ELR (cell line): ENCODE measurements around the gene TAB3.
A peak's percentile ranks its signal among the peaks of the same experiment; 100 is the strongest.

Source experiments
- DNase-seq: peaks from one replicate; pipeline ENCODE4 v3.0.0-alpha.2; 2015; ENCODE audit warnings: low read depth

TAB3 gene

GRCh38 chrX:30883138-30883537 is 5.9 kb downstream of the TAB3 start:
- no peak for DNase-seq

- DNase-seq, result no peak
These were observed 7.3 kb downstream of the TAB3 start for GRCh38 chrX:30881797-30882196.

GRCh38 chrX:30881390-30881789 is 7.7 kb downstream of the TAB3 start:
- DNase-seq, result no peak

GRCh38 chrX:30880058-30880457 is 9.0 kb downstream of the TAB3 start:
- no peak for DNase-seq

- no peak for DNase-seq
These were observed 12.7 kb downstream of the TAB3 start for GRCh38 chrX:30876367-30876766.

- peak; percentile 89 for DNase-seq
These were observed 13.1 kb downstream of the TAB3 start for GRCh38 chrX:30875957-30876356.

- peak; percentile 38 for DNase-seq
These were observed 14.2 kb downstream of the TAB3 start for GRCh38 chrX:30874851-30875250.

- no peak for DNase-seq
These were observed 18.5 kb downstream of the TAB3 start for GRCh38 chrX:30870572-30870971.

- no peak for DNase-seq
These were observed 23.4 kb downstream of the TAB3 start for GRCh38 chrX:30865612-30866011.

- peak; percentile 20 for DNase-seq
These were observed 24.0 kb downstream of the TAB3 start for GRCh38 chrX:30865015-30865414.

GRCh38 chrX:30864383-30864785 is 24.7 kb downstream of the TAB3 start:
- no peak for DNase-seq

GRCh38 chrX:30863974-30864373 is 25.1 kb downstream of the TAB3 start:
- DNase-seq, result no peak

- no peak for DNase-seq
These were observed 31.0 kb downstream of the TAB3 start for GRCh38 chrX:30858098-30858497.

- no peak for DNase-seq
These were observed 37.6 kb downstream of the TAB3 start for GRCh38 chrX:30851449-30851848.

- DNase-seq, result no peak
These were observed 53.7 kb downstream of the TAB3 start for GRCh38 chrX:30835373-30835772.

- DNase-seq, result no peak
These were observed 55.2 kb downstream of the TAB3 start for GRCh38 chrX:30833896-30834295.

- no peak for DNase-seq
These were observed 58.0 kb downstream of the TAB3 start for GRCh38 chrX:30831082-30831481.

- no peak for DNase-seq
These were observed 58.6 kb downstream of the TAB3 start for GRCh38 chrX:30830326-30830943.

GRCh38 chrX:30824275-30824674 is 64.8 kb downstream of the TAB3 start:
- DNase-seq, result no peak

GRCh38 chrX:30822764-30823163 is 66.3 kb downstream of the TAB3 start:
- peak; percentile 4 for DNase-seq

GRCh38 chrX:30822068-30822681 is 66.9 kb downstream of the TAB3 start:
- DNase-seq, result peak; percentile 14

GRCh38 chrX:30821116-30821515 is 67.9 kb downstream of the TAB3 start:
- DNase-seq, result peak; percentile 4

GRCh38 chrX:30819080-30819479 is 70.0 kb downstream of the TAB3 start:
- DNase-seq, result no peak

- DNase-seq, result no peak
These were observed 73.0 kb downstream of the TAB3 start for GRCh38 chrX:30816079-30816478.
